HG03045 (cell line): ENCODE measurements around the gene NR4A3.
A peak's percentile ranks its signal among the peaks of the same experiment; 100 is the strongest.
"Not testable (repeated sequence)": the region's sequence is repeated elsewhere in the genome, so short reads cannot be mapped to it uniquely, and the experiment has no call there.

ENCODE experiments used
- ATAC-seq: cut with Tn5 transposase; IDR thresholded peaks from one replicate; pipeline ENCODE4 v1.9.1; 2021; ENCODE audit warnings: mild to moderate bottlenecking, moderate library complexity; ENCODE audit not compliant: unreplicated experiment

The NR4A3 gene

GRCh38 chr9:99832558-99832864 lies 10.8 kb downstream of the NR4A3 start:
- ATAC-seq = no peak

- no peak for ATAC-seq
These were observed 12.1 kb downstream of the NR4A3 start for GRCh38 chr9:99833735-99834134.

- no peak for ATAC-seq
These were observed 12.8 kb downstream of the NR4A3 start for GRCh38 chr9:99834474-99834873.

- ATAC-seq = no peak
These were observed 13.5 kb downstream of the NR4A3 start for GRCh38 chr9:99835142-99835541.

GRCh38 chr9:99835581-99835980 lies 13.9 kb downstream of the NR4A3 start:
- no peak for ATAC-seq

- ATAC-seq = no peak
These were observed 18.4 kb downstream of the NR4A3 start for GRCh38 chr9:99840072-99840471.

- ATAC-seq = no peak
These were observed 23.4 kb downstream of the NR4A3 start for GRCh38 chr9:99845063-99845462.

GRCh38 chr9:99848447-99848846 lies 26.8 kb downstream of the NR4A3 start:
- no peak for ATAC-seq

GRCh38 chr9:99850736-99851499 lies 29.2 kb downstream of the NR4A3 start:
- no peak for ATAC-seq

- ATAC-seq = peak; percentile 91
These were observed 29.8 kb downstream of the NR4A3 start for GRCh38 chr9:99851500-99851822.

GRCh38 chr9:99852617-99853016 lies 30.9 kb downstream of the NR4A3 start:
- ATAC-seq = no peak

GRCh38 chr9:99855467-99856176 lies 33.9 kb downstream of the NR4A3 start:
- ATAC-seq = no peak

GRCh38 chr9:99857576-99857975 lies 35.9 kb downstream of the NR4A3 start:
- ATAC-seq = not testable (repeated sequence)

GRCh38 chr9:99858087-99858486 lies 36.4 kb downstream of the NR4A3 start:
- no peak for ATAC-seq

GRCh38 chr9:99859243-99859980 lies 37.7 kb downstream of the NR4A3 start:
- ATAC-seq = no peak

- ATAC-seq = no peak
These were observed 38.6 kb downstream of the NR4A3 start for GRCh38 chr9:99860266-99860665.

- ATAC-seq = no peak
These were observed 42.3 kb downstream of the NR4A3 start for GRCh38 chr9:99863955-99864354.

GRCh38 chr9:99866398-99866797 lies 44.7 kb downstream of the NR4A3 start:
- ATAC-seq = no peak

GRCh38 chr9:99867536-99867935 lies 45.9 kb downstream of the NR4A3 start:
- ATAC-seq = no peak

GRCh38 chr9:99867968-99868367 lies 46.3 kb downstream of the NR4A3 start:
- no peak for ATAC-seq

- peak; percentile 65 for ATAC-seq
These were observed 47.2 kb downstream of the NR4A3 start for GRCh38 chr9:99868845-99869244.

- ATAC-seq = no peak
These were observed 48.4 kb downstream of the NR4A3 start for GRCh38 chr9:99870126-99870525.
